Measurements from ENCODE around the gene FAM13B.
"Not testable (repeated sequence)": the region's sequence is repeated elsewhere in the genome, so short reads cannot be mapped to it uniquely, and the experiment has no call there.

FAM13B gene

GRCh38 chr5:137960141-137960540 lies 72.7 kb downstream of the FAM13B start:
- DNase-seq, result no peak

- DNase-seq, result no peak
These were observed 73.4 kb downstream of the FAM13B start for GRCh38 chr5:137959488-137959887.

- DNase-seq, result no peak
These were observed 74.9 kb downstream of the FAM13B start for GRCh38 chr5:137957948-137958347.

- DNase-seq, result no peak
These were observed 78.6 kb downstream of the FAM13B start for GRCh38 chr5:137954131-137954879.

- no peak for DNase-seq
These were observed 87.1 kb downstream of the FAM13B start for GRCh38 chr5:137945825-137946224.

- DNase-seq, result not testable (repeated sequence)
These were observed 88.6 kb downstream of the FAM13B start for GRCh38 chr5:137944280-137944679.

GRCh38 chr5:137939331-137939730 lies 93.5 kb downstream of the FAM13B start:
- DNase-seq, result no peak

- DNase-seq, result no peak
These were observed 94.1 kb downstream of the FAM13B start for GRCh38 chr5:137938751-137939143.

- DNase-seq, result no peak
These were observed 94.7 kb downstream of the FAM13B start for GRCh38 chr5:137937994-137938750.

GRCh38 chr5:137935694-137936093 lies 97.2 kb downstream of the FAM13B start:
- no peak for DNase-seq

GRCh38 chr5:137935190-137935589 lies 97.7 kb downstream of the FAM13B start:
- DNase-seq, result no peak

- DNase-seq, result no peak
These were observed 99.4 kb downstream of the FAM13B start for GRCh38 chr5:137933491-137933911.

- no peak for DNase-seq
These were observed 100.1 kb downstream of the FAM13B start for GRCh38 chr5:137932800-137933199.

GRCh38 chr5:137923856-137924255 lies 109.0 kb downstream of the FAM13B start:
- no peak for DNase-seq

- DNase-seq, result no peak
These were observed 110.9 kb downstream of the FAM13B start for GRCh38 chr5:137921931-137922330.

- DNase-seq, result no peak
These were observed 116.0 kb downstream of the FAM13B start for GRCh38 chr5:137916923-137917322.

GRCh38 chr5:137914758-137915157 lies 118.1 kb downstream of the FAM13B start:
- DNase-seq, result no peak

GRCh38 chr5:137902408-137903133 lies 130.3 kb downstream of the FAM13B start:
- no peak for DNase-seq

- DNase-seq, result peak; percentile 8 to 38 (median 27)
These were observed 131.7 kb downstream of the FAM13B start for GRCh38 chr5:137901011-137901817.

- no peak for DNase-seq
These were observed 133.4 kb downstream of the FAM13B start for GRCh38 chr5:137899493-137899892.

- no peak for DNase-seq
These were observed 136.3 kb downstream of the FAM13B start for GRCh38 chr5:137896560-137896959.

GRCh38 chr5:137894586-137894985 lies 138.3 kb downstream of the FAM13B start:
- DNase-seq, result no peak

- no peak for DNase-seq
These were observed 141.0 kb downstream of the FAM13B start for GRCh38 chr5:137891849-137892248.
